GM12874 (cell line): ENCODE results near the gene PPM1F.

Experiments
- TF ChIP-seq, protein P1 (sequence below): IDR thresholded peaks from 2 replicates; pipeline ENCODE4 v1.5.1; 2011; ENCODE audit warnings: low read depth, mild to moderate bottlenecking, control low read depth, low read length, moderate library complexity; ENCODE audit not compliant: insufficient read depth

The PPM1F gene

DNA sequence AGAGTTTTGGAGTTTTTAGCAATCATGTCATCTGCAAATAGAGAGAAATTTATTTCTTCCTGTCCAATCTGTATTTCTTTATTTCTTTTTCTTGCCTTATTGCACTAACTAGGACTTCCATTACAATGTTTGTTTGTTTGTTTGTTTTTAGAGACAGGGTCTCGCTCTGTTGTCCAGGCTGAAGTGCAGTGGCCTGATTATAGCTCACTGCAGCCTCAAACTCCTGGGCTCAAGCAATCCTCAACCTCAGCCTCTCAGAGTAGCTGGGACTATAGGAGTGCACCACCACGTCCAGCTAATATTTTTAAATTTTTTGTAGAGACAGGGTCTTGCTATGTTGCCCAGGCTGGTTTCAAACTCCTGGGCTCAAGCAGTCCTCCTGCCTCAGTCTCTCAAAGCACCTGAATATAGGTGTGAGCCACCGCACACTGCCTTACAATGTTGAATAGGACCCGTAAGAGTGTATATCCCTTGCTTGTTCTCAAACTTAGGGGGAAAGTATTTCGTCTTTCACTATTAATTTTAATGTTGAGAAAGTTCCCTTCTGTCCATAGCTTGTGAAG, 55.6 kb downstream of the PPM1F start:
- TF ChIP-seq, protein P1, sequence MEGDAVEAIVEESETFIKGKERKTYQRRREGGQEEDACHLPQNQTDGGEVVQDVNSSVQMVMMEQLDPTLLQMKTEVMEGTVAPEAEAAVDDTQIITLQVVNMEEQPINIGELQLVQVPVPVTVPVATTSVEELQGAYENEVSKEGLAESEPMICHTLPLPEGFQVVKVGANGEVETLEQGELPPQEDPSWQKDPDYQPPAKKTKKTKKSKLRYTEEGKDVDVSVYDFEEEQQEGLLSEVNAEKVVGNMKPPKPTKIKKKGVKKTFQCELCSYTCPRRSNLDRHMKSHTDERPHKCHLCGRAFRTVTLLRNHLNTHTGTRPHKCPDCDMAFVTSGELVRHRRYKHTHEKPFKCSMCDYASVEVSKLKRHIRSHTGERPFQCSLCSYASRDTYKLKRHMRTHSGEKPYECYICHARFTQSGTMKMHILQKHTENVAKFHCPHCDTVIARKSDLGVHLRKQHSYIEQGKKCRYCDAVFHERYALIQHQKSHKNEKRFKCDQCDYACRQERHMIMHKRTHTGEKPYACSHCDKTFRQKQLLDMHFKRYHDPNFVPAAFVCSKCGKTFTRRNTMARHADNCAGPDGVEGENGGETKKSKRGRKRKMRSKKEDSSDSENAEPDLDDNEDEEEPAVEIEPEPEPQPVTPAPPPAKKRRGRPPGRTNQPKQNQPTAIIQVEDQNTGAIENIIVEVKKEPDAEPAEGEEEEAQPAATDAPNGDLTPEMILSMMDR, result no peak

DNA sequence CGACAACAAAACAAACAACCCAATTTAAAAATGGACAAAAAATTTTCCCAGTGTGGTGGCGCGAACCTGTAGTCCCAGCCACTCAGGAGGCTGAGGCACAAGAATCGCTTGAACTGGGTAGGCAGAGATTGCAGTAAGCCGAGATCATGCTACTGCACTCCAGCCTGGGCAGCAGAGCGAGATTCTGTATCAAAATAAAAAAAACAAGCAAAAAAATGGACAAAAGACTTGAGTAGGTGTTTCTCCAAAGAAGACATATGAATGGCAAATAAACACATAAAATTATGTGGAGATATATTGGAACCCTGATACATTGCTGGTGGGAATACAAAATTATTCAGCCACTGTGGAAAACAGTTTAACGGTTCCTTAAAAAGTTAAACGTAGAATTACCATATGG, 57.8 kb downstream of the PPM1F start:
- TF ChIP-seq, protein P1, result no peak

DNA sequence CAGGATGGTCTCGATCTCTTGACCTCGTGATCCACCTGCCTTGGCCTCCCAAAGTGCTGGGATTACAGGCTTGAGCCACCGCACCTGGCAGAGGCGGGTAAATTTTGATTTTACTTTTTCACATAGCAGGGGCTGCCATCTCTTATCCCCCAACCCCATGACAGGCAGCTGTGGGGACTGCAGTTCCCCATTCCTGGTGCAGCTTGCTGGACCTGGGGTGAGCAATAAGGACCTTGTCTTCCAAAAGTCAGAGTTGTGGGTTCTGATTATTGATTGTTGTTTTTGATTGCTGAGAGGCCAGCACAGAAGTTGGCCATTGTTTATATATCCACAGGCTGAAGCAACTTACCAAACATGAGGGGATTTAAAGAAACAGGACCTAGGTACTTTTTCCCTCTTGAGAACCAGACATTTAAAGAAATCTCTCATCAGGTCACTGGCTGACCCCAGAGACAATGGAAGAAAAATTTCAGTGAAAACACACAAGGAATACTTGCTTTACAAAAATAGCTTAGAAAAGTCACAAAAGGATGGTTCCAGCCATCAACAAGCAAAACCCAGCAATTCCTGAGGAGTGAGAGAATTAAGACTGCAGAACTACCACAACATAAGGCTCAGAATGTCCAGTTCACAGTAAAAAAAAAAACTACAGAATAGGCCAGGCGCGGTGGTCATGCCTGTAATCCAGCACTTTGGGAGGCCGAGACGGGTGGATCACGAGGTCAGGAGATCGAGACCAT, 63.2 kb downstream of the PPM1F start:
- TF ChIP-seq, protein P1, result no peak

DNA sequence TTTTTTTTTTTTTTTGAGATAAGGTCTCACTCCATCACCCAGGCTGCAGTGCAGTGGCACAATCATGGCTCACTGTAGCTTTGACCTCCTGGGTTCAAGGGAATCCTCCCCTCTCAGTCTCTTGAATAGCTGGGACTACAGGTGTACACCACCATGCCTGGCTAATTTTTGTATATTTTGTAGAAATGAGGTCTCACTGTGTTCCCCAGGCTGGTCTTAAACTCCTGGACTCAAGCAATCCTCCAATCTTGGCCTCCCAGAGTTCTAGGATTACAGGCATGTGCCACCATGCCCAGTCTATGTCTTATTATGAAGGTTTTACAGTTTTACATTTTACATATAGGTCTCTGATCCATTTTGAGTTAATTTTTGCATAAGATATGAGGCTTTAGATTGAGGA, 64.8 kb downstream of the PPM1F start:
- TF ChIP-seq, protein P1, result no peak

DNA sequence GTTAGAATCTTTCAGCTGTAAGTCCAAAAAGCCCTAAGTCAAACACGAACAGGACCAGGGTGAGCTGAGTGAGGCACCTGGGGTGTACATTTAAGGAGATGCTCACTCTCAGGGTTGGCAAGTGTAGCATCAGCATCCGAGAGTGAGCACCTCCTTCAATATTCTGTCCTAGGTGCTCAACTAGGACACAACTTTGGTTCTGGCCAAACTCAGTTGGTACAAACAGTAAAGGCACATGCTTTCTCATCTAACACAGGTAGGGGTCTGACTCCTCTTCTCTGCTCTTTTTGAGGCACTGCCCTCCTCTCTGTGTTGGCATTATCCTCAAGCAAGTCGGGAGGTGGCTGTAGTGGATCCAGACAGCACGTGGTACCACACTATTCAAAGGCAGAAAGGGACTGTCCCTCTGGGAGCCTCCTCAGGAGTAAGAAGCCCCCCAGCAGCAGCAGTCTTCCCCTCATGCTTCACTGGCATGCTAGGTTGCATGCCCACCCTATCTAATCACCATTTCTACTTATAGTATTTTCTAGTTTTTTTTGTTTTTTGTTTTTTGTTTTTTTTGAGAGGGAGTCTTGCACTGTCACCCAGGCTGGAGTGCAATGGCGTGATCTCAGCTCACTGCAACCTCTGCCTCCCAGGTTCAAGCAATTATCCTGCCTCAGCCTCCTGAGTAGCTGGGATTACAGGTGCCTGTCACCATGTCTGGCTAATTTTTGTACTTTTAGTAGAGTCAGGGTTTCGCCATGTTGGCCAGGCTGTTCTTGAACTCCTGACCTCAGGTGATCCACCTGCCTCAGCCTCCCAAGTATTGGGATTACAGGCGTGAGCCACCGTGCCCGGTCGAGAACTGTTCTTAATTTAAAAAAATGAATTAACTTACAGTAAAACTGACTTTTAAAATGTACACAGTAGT, 70.6 kb downstream of the PPM1F start:
- TF ChIP-seq, protein P1, result no peak

DNA sequence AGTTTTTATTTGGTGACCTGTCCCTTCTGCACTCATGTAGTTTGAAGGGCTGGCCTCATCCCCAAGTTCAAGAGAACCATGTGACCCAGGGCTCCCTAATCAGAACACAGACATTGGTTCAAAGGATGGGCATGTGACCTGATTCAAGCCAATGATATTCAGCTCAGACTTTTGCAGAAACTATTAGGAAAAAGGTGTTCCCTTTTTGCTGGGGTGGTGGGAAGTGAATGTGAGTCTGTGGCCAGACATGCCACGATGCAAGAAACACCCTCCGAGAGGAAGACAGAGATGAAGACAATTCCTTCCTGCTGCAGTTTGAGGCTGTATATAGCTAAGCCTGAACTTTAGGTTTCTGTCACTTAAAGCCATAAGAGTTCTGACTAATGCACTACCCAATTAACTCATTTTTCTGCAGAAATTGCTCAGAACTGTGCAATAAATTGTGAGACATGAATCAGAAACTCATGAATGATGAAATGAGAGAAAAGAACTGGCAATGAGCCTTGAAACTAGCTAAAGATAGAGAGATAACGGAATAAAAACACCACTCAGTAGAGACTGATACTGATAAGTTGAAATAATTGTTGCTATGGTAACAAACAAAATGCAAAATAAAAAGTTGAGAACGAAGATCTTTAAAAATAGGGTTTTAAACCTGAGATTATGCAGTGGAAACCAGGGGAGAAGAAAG, 76.0 kb downstream of the PPM1F start:
- TF ChIP-seq, protein P1, result no peak

DNA sequence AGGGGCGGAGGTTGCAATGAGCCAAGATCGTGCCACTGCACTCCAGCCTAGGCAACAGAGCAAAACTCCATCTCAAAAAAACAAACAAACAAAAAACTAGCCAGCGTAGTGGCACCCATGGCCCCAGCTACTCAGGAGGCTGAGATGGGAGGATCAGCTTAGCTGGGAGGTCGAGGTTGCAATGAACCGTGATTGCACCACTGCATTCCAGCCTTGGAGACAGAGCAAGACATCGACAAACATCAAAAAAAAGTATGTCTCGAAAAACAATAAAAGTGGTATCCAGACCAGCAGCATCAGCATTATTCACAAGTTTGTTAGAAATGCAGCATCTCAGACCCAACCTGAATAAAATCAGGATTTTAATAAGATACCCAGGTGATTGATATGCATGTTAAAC, 79.0 kb downstream of the PPM1F start:
- TF ChIP-seq, protein P1, result no peak
